HepG2 (cell line): ENCODE data around the gene PTK7. TPM values are rescaled to one million over a fixed set of nuclear protein-coding genes. Genes with fewer than 3 reads are reported as not detected.

Source experiments
- ARHGAP35 ChIP-seq: sonication (generic); formaldehyde crosslinking; IDR thresholded peaks from 2 replicates; pipeline ENCODE4 v1.9.0; 2022; ENCODE audit warnings: mild to moderate bottlenecking, inconsistent platforms, moderate library complexity, missing genetic modification reagents, borderline replicate concordance
- CBFB ChIP-seq: sonication (generic); formaldehyde crosslinking; IDR thresholded peaks from 2 replicates; pipeline ENCODE4 v1.4.0; 2020; ENCODE audit warnings: missing genetic modification reagents
- CBX5 ChIP-seq: sonication (generic); formaldehyde crosslinking; IDR thresholded peaks from 2 replicates; pipeline ENCODE4 v1.4.0; 2020; ENCODE audit warnings: missing genetic modification reagents, borderline replicate concordance
- DMAP1 ChIP-seq: IDR thresholded peaks from 2 replicates; pipeline ENCODE4 v1.6.1; 2016
- DR1 ChIP-seq: sonication (generic); formaldehyde crosslinking; IDR thresholded peaks from 2 replicates; pipeline ENCODE4 v1.8.0; 2021; ENCODE audit warnings: mild to moderate bottlenecking, missing genetic modification reagents, inconsistent platforms
- FOXK1 ChIP-seq: sonication (generic); formaldehyde crosslinking; IDR thresholded peaks from 2 replicates; pipeline ENCODE4 v1.4.0; 2020; ENCODE audit warnings: low read depth, missing genetic modification reagents, borderline replicate concordance
- GTF2F1 ChIP-seq: fragments of 150-350 bp; IDR thresholded peaks from 2 replicates; pipeline ENCODE4 v1.6.1; 2014; ENCODE audit warnings: low read length
- HMG20A ChIP-seq: IDR thresholded peaks from 2 replicates; pipeline ENCODE4 v1.6.1; 2016; ENCODE audit warnings: borderline replicate concordance
- HOXA3 ChIP-seq: sonication (generic); formaldehyde crosslinking; IDR thresholded peaks from 2 replicates; pipeline ENCODE4 v1.5.0; 2020; ENCODE audit warnings: missing genetic modification reagents
- KAT2B ChIP-seq: fragments of 150-350 bp; IDR thresholded peaks from 2 replicates; pipeline ENCODE4 v1.6.1; 2014; ENCODE audit warnings: low read depth, low read length, borderline replicate concordance
- LRRFIP1 ChIP-seq: sonication (generic); formaldehyde crosslinking; conservative IDR thresholded peaks from 2 replicates; pipeline ENCODE4 v1.4.0; 2020; ENCODE audit warnings: missing genetic modification reagents
- MTF1 ChIP-seq: sonication (generic); formaldehyde crosslinking; IDR thresholded peaks from 2 replicates; pipeline ENCODE4 v1.5.0; 2020; ENCODE audit warnings: missing genetic modification reagents
- PRPF4 ChIP-seq: fragments of 200-400 bp; formaldehyde crosslinking; IDR thresholded peaks from 2 replicates; pipeline ENCODE4 v1.6.1; 2016; ENCODE audit warnings: low read length, low read depth; ENCODE audit not compliant: poor library complexity, severe bottlenecking
- SALL2 ChIP-seq: sonication (generic); formaldehyde crosslinking; IDR thresholded peaks from 2 replicates; pipeline ENCODE4 v1.8.1; 2023; ENCODE audit warnings: mild to moderate bottlenecking, missing genetic modification reagents, inconsistent platforms
- SIN3B ChIP-seq: fragments of 150-350 bp; IDR thresholded peaks from 2 replicates; pipeline ENCODE4 v1.6.1; 2014; ENCODE audit warnings: low read length
- TCF7 ChIP-seq: sonication (generic); IDR thresholded peaks from 2 replicates; pipeline ENCODE4 v1.6.1; 2016; ENCODE audit warnings: antibody characterized with exemption, low read depth
- TRIM22 ChIP-seq: fragments of 450-650 bp; IDR thresholded peaks from 2 replicates; pipeline ENCODE4 v1.6.1; 2017
- ZBTB7A ChIP-seq: sonication (generic); formaldehyde crosslinking; IDR thresholded peaks from 2 replicates; pipeline ENCODE4 v1.8.0; 2022; ENCODE audit warnings: mild to moderate bottlenecking, missing genetic modification reagents
- ZNF224 ChIP-seq: sonication (generic); formaldehyde crosslinking; IDR thresholded peaks from 2 replicates; pipeline ENCODE4 v1.5.0; 2020; ENCODE audit warnings: mild to moderate bottlenecking, missing genetic modification reagents
- ZNF34 ChIP-seq: sonication (generic); formaldehyde crosslinking; IDR thresholded peaks from 2 replicates; pipeline ENCODE4 v1.4.0; 2020; ENCODE audit warnings: mild to moderate bottlenecking, missing genetic modification reagents, borderline replicate concordance
- ZNF382 ChIP-seq: sonication (generic); formaldehyde crosslinking; IDR thresholded peaks from 2 replicates; pipeline ENCODE4 v1.5.0; 2020; ENCODE audit warnings: missing genetic modification reagents, mild to moderate bottlenecking, borderline replicate concordance
- ZNF788 ChIP-seq: sonication (generic); formaldehyde crosslinking; IDR thresholded peaks from 2 replicates; pipeline ENCODE4 v1.5.0; 2020; ENCODE audit warnings: mild to moderate bottlenecking, missing genetic modification reagents, borderline replicate concordance
- ZNF883 ChIP-seq: sonication (generic); formaldehyde crosslinking; IDR thresholded peaks from 2 replicates; pipeline ENCODE4 v1.5.1; 2020; ENCODE audit warnings: mild to moderate bottlenecking, missing genetic modification reagents; ENCODE audit errors: not compliant biosample characterization
- polyA plus RNA-seq, 8 experiments: library from polyadenylated mRNA; depleted of rRNA in 3 of 8; stranded (reverse) in 7 of 8; unstranded in 1 of 8; fragments of >200 nt; fragmentation: Illumina TruSeq in 4 of 8; extraction: Trizol in 4 of 8; gene quantifications; 2 replicates each; pipeline versions ENCODE4 v1.2.1 to v1.2.3, GENCODE V29; 2011 to 2016; ENCODE audit warnings: low read depth in 4 of 8, missing spikeins in 1 of 8, mixed read lengths in 1 of 8; ENCODE audit not compliant: insufficient read depth in 1 of 8
- total RNA-seq, 5 experiments: library from RNA; depleted of rRNA; stranded (reverse); fragments of >200 nt; fragmentation: Illumina TruSeq; extraction: Trizol; gene quantifications; 2 replicates each; pipeline ENCODE4 v1.2.3, GENCODE V29; 2016; ENCODE audit warnings: low read depth in 1 of 5
- TF ChIP-seq, protein P1 (sequence below): sonication (generic); formaldehyde crosslinking; IDR thresholded peaks from 2 replicates; pipeline ENCODE4 v1.4.0; 2020; ENCODE audit warnings: missing genetic modification reagents
- TF ChIP-seq, protein P2 (sequence below): sonication (generic); formaldehyde crosslinking; IDR thresholded peaks from 2 replicates; pipeline ENCODE4 v1.5.0; 2020; ENCODE audit warnings: missing genetic modification reagents

PTK7 gene
- total and polyA plus RNA-seq, 2 of the 13 experiments (the other 11 are each of a cell fraction or from before 2014, with no cell fraction given) = 98.5 to 99.8 TPM

DNA sequence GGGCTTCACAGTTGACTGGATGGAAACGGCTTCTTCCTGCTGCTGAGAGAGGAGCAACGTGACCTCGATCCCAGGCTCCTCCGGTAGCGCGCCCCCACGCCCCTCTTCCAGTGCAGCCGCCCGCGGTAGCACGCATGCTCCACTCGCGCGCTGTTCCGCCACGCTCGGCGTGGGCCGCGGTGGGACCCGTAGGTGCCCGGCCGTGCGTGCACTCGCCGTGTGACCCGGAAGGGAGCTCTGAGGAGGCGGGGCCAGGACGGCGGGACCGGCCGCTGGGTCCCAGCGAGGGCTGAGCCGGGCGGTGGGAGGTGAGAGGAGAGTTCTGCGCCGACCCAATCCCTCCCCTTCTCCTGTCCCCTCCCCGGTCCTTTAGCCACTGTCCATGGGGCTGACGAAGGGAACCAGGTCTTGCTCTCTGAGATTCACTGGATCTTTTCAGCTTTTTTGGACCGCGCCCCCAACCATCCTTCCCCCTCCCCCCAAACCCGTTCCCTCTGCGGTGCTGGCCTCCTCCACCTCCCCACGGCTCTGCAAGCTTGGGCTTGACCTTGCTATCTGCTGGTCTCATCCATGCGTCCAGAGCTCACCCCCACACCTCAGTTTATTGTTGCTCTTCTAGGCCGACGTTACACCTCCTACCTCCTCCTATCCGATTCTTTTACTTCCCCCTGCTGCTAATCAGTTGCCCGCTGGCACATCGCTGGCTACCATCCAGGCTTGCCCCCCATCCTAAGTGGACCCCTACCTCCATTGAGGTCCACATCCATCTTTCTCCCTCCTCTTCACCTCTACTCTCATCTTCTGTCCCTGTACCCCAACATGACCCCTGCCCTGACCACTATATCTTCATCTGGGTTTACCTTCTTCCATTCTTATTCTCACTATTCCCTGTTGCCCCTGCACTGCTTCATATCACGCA, 106.1 kb downstream of the PTK7 start, which contains the start of gene CUL9 (continued):
- TF ChIP-seq TRIM22 = no peak
- no peak for TF ChIP-seq TCF7
- TF ChIP-seq KAT2B = no peak
- TF ChIP-seq SIN3B = no peak
- peak; percentile 97 for TF ChIP-seq DMAP1 (CRISPR knock-in tag)
- TF ChIP-seq CBFB (CRISPR knock-in tag) = peak; percentile 93
- TF ChIP-seq HOXA3 (CRISPR knock-in tag) = peak; percentile 93
- TF ChIP-seq, protein P1, sequence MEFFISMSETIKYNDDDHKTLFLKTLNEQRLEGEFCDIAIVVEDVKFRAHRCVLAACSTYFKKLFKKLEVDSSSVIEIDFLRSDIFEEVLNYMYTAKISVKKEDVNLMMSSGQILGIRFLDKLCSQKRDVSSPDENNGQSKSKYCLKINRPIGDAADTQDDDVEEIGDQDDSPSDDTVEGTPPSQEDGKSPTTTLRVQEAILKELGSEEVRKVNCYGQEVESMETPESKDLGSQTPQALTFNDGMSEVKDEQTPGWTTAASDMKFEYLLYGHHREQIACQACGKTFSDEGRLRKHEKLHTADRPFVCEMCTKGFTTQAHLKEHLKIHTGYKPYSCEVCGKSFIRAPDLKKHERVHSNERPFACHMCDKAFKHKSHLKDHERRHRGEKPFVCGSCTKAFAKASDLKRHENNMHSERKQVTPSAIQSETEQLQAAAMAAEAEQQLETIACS (CRISPR knock-in tag) = peak; percentile 65
- TF ChIP-seq SALL2 = peak; percentile 94
- TF ChIP-seq ZBTB7A (CRISPR knock-in tag) = peak; percentile 84; the same call in 1 of the 2 replicates
- peak; percentile 79; the same call in 1 of the 2 replicates for TF ChIP-seq FOXK1 (CRISPR knock-in tag)
- no peak for TF ChIP-seq ZNF883 (CRISPR knock-in tag)
- TF ChIP-seq ZNF382 (CRISPR knock-in tag) = no peak
- no peak for TF ChIP-seq LRRFIP1 (CRISPR knock-in tag)
- peak; percentile 85; the same call in 1 of the 2 replicates for TF ChIP-seq CBX5 (CRISPR knock-in tag)
- no peak for TF ChIP-seq GTF2F1
- peak; percentile 96 for TF ChIP-seq ZNF788 (CRISPR knock-in tag)
- peak; percentile 94 for TF ChIP-seq ARHGAP35
- TF ChIP-seq, protein P2, sequence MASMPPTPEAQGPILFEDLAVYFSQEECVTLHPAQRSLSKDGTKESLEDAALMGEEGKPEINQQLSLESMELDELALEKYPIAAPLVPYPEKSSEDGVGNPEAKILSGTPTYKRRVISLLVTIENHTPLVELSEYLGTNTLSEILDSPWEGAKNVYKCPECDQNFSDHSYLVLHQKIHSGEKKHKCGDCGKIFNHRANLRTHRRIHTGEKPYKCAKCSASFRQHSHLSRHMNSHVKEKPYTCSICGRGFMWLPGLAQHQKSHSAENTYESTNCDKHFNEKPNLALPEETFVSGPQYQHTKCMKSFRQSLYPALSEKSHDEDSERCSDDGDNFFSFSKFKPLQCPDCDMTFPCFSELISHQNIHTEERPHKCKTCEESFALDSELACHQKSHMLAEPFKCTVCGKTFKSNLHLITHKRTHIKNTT (CRISPR knock-in tag) = no peak
- no peak for TF ChIP-seq ZNF224 (CRISPR knock-in tag)
- TF ChIP-seq MTF1 (CRISPR knock-in tag) = 0 out of 2 replicates have a peak, but pooled peaks have one; percentile 43
- TF ChIP-seq ZNF34 = peak; percentile 82; the same call in 1 of the 2 replicates
- peak; percentile 27; the same call in 1 of the 2 replicates for TF ChIP-seq HMG20A (CRISPR knock-in tag)
- no peak for TF ChIP-seq PRPF4
- no peak; the same call in 1 of the 2 replicates for TF ChIP-seq DR1
